ENCODE results near the gene ZBTB7B.

ZBTB7B gene

GRCh38 chr1:155064111-155064831 is 61.7 kb downstream of the ZBTB7B start:
- Histone ChIP-seq H3K4me3 (ENCODE audit: extremely low read depth, insufficient read depth, low read length, poor library complexity, severe bottlenecking) (peak overlapping the region; percentile 95), H3K9me3 (ENCODE audit: control insufficient read depth, low read length) (no peaks in the 10 kb centered on the region), H3K27ac (ENCODE audit: low read depth, low read length, severe bottlenecking) (peak overlapping the region; percentile 95), H3K36me3 (ENCODE audit: control insufficient read depth, insufficient read depth, low read length) (peaks cover 32% of the 10 kb centered on the region), H3K4me1 (ENCODE audit: control insufficient read depth, insufficient read depth, low read length, poor library complexity, severe bottlenecking) (peaks cover 25% of the 10 kb centered on the region)
- 0 to 1% methylated on average over 8 to 11 of the region's 14 CpGs for WGBS, 2 experiments (ENCODE audit: insufficient coverage in 2 of 2)

- H3K4me3 ChIP-seq (ENCODE audit: extremely low read depth, insufficient read depth, low read length, poor library complexity, severe bottlenecking): peak overlapping the region; percentile 95
- peaks cover 30% of the 10 kb centered on the region for H3K4me1 ChIP-seq (ENCODE audit: control insufficient read depth, insufficient read depth, low read length, poor library complexity, severe bottlenecking)
- no peaks in the 10 kb centered on the region for H3K9me3 ChIP-seq (ENCODE audit: control insufficient read depth, low read length)
- H3K27ac ChIP-seq (ENCODE audit: low read depth, low read length, severe bottlenecking): no peak overlapping the region
- H3K36me3 ChIP-seq (ENCODE audit: control insufficient read depth, insufficient read depth, low read length): peaks cover 34% of the 10 kb centered on the region
- WGBS, 2 experiments (ENCODE audit: insufficient coverage in 2 of 2): 74 to 82% methylated on average over 2 to 4 of the region's 5 CpGs
Observed at GRCh38 chr1:155064832-155065429, 62.3 kb downstream of the ZBTB7B start.

- Histone ChIP-seq H3K9me3 (ENCODE audit: control insufficient read depth, low read length) (no peaks in the 10 kb centered on the region), H3K4me3 (ENCODE audit: extremely low read depth, insufficient read depth, low read length, poor library complexity, severe bottlenecking) (no peak overlapping the region), H3K4me1 (ENCODE audit: control insufficient read depth, insufficient read depth, low read length, poor library complexity, severe bottlenecking) (peaks cover 47% of the 10 kb centered on the region), H3K27ac (ENCODE audit: low read depth, low read length, severe bottlenecking) (no peak overlapping the region), H3K36me3 (ENCODE audit: control insufficient read depth, insufficient read depth, low read length) (peaks cover 34% of the 10 kb centered on the region)
- 89 to 98% methylated on average over 7 to 8 of the region's 8 CpGs for WGBS, 2 experiments (ENCODE audit: insufficient coverage in 2 of 2)
Observed at GRCh38 chr1:155066777-155067176, 64.2 kb downstream of the ZBTB7B start.

All from mesodermal cell (in vitro differentiated cells).